Measurements from ENCODE around the gene DCTN1.

DNA sequence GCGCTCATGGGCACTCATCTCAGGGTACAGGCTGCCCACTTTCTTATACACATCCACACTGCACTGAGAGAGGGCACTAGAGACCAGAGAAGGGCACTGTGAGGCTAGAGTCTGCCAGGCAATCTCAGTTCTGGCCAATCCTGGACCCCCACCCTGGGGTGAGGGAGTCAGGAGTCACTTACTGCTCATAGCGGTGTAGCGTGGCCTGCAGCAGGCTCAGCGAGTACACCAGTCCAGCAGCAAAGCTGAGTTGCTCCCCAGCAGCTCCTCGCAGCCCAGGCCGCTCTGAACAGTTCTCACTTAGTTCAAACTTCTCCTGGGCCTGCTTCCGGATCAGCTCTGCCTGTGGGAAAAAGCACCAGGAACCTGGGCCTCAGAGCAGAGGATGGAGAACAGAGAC lies 12.3 kb downstream of the DCTN1 start:
- no peak for TF ChIP-seq EZH2 (IDR thresholded peaks at IDR 0.05; ENCODE audit: borderline replicate concordance, insufficient read depth, low read depth, low read length, poor library complexity, severe bottlenecking)
- TF ChIP-seq, protein P1, sequence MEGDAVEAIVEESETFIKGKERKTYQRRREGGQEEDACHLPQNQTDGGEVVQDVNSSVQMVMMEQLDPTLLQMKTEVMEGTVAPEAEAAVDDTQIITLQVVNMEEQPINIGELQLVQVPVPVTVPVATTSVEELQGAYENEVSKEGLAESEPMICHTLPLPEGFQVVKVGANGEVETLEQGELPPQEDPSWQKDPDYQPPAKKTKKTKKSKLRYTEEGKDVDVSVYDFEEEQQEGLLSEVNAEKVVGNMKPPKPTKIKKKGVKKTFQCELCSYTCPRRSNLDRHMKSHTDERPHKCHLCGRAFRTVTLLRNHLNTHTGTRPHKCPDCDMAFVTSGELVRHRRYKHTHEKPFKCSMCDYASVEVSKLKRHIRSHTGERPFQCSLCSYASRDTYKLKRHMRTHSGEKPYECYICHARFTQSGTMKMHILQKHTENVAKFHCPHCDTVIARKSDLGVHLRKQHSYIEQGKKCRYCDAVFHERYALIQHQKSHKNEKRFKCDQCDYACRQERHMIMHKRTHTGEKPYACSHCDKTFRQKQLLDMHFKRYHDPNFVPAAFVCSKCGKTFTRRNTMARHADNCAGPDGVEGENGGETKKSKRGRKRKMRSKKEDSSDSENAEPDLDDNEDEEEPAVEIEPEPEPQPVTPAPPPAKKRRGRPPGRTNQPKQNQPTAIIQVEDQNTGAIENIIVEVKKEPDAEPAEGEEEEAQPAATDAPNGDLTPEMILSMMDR (IDR thresholded peaks at IDR 0.05), result no peak

Data from B cell (primary cell).